ENCODE results near the gene LCMT1.
A peak's percentile ranks its signal among the peaks of the same experiment; 100 is the strongest.
"Not testable (repeated sequence)": the region's sequence is repeated elsewhere in the genome, so short reads cannot be mapped to it uniquely, and the experiment has no call there.

Gene LCMT1

GRCh38 chr16:25111403-25112166 is at the start of gene LCMT1:
LCMT1 (plus strand) TSS chr16:25111742; CDS start chr16:25111884, 142 bp downstream.
- peak; percentile 84 for DNase-seq (ENCODE audit: low read depth)

- no peak for DNase-seq (ENCODE audit: low read depth)
These were observed 48.4 kb upstream of the LCMT1 start for GRCh38 chr16:25063102-25063501.

- no peak for DNase-seq (ENCODE audit: low read depth)
These were observed 47.7 kb upstream of the LCMT1 start for GRCh38 chr16:25063865-25064264.

- DNase-seq (ENCODE audit: low read depth) = not testable (repeated sequence)
These were observed 47.3 kb upstream of the LCMT1 start for GRCh38 chr16:25064281-25064680.

GRCh38 chr16:25064937-25065336 is 46.6 kb upstream of the LCMT1 start:
- no peak for DNase-seq (ENCODE audit: low read depth)

- DNase-seq (ENCODE audit: low read depth) = no peak
These were observed 45.6 kb upstream of the LCMT1 start for GRCh38 chr16:25065899-25066298.

- no peak for DNase-seq (ENCODE audit: low read depth)
These were observed 45.2 kb upstream of the LCMT1 start for GRCh38 chr16:25066426-25066746.

GRCh38 chr16:25066747-25067631 is 44.6 kb upstream of the LCMT1 start:
- DNase-seq (ENCODE audit: low read depth) = peak; percentile 69

GRCh38 chr16:25073854-25074253 is 37.7 kb upstream of the LCMT1 start:
- no peak for DNase-seq (ENCODE audit: low read depth)

- no peak for DNase-seq (ENCODE audit: low read depth)
These were observed 33.1 kb upstream of the LCMT1 start for GRCh38 chr16:25078386-25078978.

- DNase-seq (ENCODE audit: low read depth) = no peak
These were observed 31.7 kb upstream of the LCMT1 start for GRCh38 chr16:25079637-25080378.

GRCh38 chr16:25080420-25081131 is 31.0 kb upstream of the LCMT1 start:
- no peak for DNase-seq (ENCODE audit: low read depth)

- no peak for DNase-seq (ENCODE audit: low read depth)
These were observed 29.8 kb upstream of the LCMT1 start for GRCh38 chr16:25081702-25082101.

- no peak for DNase-seq (ENCODE audit: low read depth)
These were observed 28.5 kb upstream of the LCMT1 start for GRCh38 chr16:25083065-25083464.

- DNase-seq (ENCODE audit: low read depth) = no peak
These were observed 27.8 kb upstream of the LCMT1 start for GRCh38 chr16:25083701-25084100.

GRCh38 chr16:25084797-25085196 is 26.7 kb upstream of the LCMT1 start:
- DNase-seq (ENCODE audit: low read depth) = no peak

- no peak for DNase-seq (ENCODE audit: low read depth)
These were observed 23.8 kb upstream of the LCMT1 start for GRCh38 chr16:25087761-25088160.

GRCh38 chr16:25089351-25089750 is 22.2 kb upstream of the LCMT1 start:
- DNase-seq (ENCODE audit: low read depth) = no peak

- DNase-seq (ENCODE audit: low read depth) = no peak
These were observed 19.1 kb upstream of the LCMT1 start for GRCh38 chr16:25092441-25092840.

- no peak for DNase-seq (ENCODE audit: low read depth)
These were observed 18.1 kb upstream of the LCMT1 start for GRCh38 chr16:25093208-25094061.

GRCh38 chr16:25094596-25094995 is 16.9 kb upstream of the LCMT1 start:
- DNase-seq (ENCODE audit: low read depth) = no peak

Measured in activated gamma-delta T cell treated with anti-CD3 and anti-CD28 coated beads, Interleukin-2, amount 50 U/mL, for 16 hours (primary cell).